Liver (tissue), 3 donors: ENCODE data around the gene KIAA0825.

Experiments used
- ATF3 ChIP-seq: IDR thresholded peaks from 2 replicates; pipeline ENCODE4 v1.6.1; 2016; ENCODE audit warnings: antibody characterized with exemption
- CTCF ChIP-seq: fragments of 150-350 bp; IDR thresholded peaks from 2 replicates; pipeline ENCODE4 v1.5.1; 2017; ENCODE audit warnings: improper control_type of control experiment, low read depth, low read length; ENCODE audit not compliant: missing input control
- GABPA ChIP-seq, 2 donors: IDR thresholded peaks in 1 of 2; conservative IDR thresholded peaks in 1 of 2; 2 replicates each; pipeline ENCODE4 v1.6.1; 2016; ENCODE audit warnings: antibody characterized with exemption in 2 of 2, mild to moderate bottlenecking in 1 of 2, moderate library complexity in 1 of 2
- RAD21 ChIP-seq, 2 donors: IDR thresholded peaks; 2 replicates each; pipeline ENCODE4 v1.6.1; 2016; ENCODE audit warnings: antibody characterized with exemption in 2 of 2, mild to moderate bottlenecking in 2 of 2
- TAF1 ChIP-seq: conservative IDR thresholded peaks from 2 replicates; pipeline ENCODE4 v1.6.1; 2016; ENCODE audit warnings: antibody characterized with exemption, mild to moderate bottlenecking
- donor health status: healthy.
- donor health status: healthy.

- TF ChIP-seq CTCF (no peak), GABPA (IDR thresholded peaks at IDR 0.05 in 1 of 2, conservative IDR thresholded peaks at IDR 0.05 in 1 of 2) (no peak), RAD21 (IDR thresholded peaks at IDR 0.05) (no peak), ATF3 (no peak), TAF1 (no peak)
Measured at GRCh38 chr5:94304146-94304545, 314.3 kb downstream of the KIAA0825 start.
